Endothelial cell of umbilical vein (primary cell): Measurements from ENCODE around the gene MT1X. TPM values are rescaled to one million over a fixed set of nuclear protein-coding genes. Genes with fewer than 3 reads are reported as not detected.

Source experiments
- BruUV-seq: library from RNA; stranded (reverse); fragments of 400-500 nt; replicated peaks from 2 replicates; lab custom pipeline; 2021; lab: Mats Ljungman, UMichigan
- CTCF ChIA-PET: fragments of 300-600, 350-600 bp; sonication (Branson Sonifier 250); formaldehyde crosslinking; loops from one replicate; lab custom pipeline; 2021; ENCODE audit warnings: antibody characterized with exemption, inconsistent platforms; lab: Charles Lee
- POLR2A ChIA-PET: fragments of 300-600, 350-600 bp; sonication (Branson Sonifier 250); formaldehyde crosslinking; loops from one replicate; lab custom pipeline; 2021; ENCODE audit warnings: antibody characterized with exemption, inconsistent platforms; lab: Charles Lee
- DNase-seq: peaks from one replicate; pipeline ENCODE4 v3.0.0-alpha.2; 2011; ENCODE audit warnings: low read depth, low spot score
- FAIRE-seq: peaks from 2 replicates; lab custom pipeline; 2011; peaks lifted over from hg19 to GRCh38; lab: Jason Lieb, UNC
- H2AFZ ChIP-seq: 2 replicates; pipeline ENCODE4 v1.6.0; 2012; ENCODE audit warnings: low read depth, low read length, control low read depth, inconsistent platforms
- H3K27ac ChIP-seq: 2 replicates; pipeline ENCODE4 v1.5.1; 2011; ENCODE audit warnings: low read depth, mild to moderate bottlenecking, control low read depth, low read length, moderate library complexity; ENCODE audit not compliant: insufficient read depth
- H3K27me3 ChIP-seq, 2 experiments: 2 replicates each; pipeline versions ENCODE4 v1.6.0 to v1.6.1; 2011; ENCODE audit warnings: low read length in 2 of 2, mixed read lengths in 1 of 2; ENCODE audit not compliant: control insufficient read depth in 2 of 2, insufficient read depth in 2 of 2
- H3K36me3 ChIP-seq, 2 experiments: 2 replicates in 1 of 2; 3 replicates in 1 of 2; pipeline ENCODE4 v1.5.1; 2011; ENCODE audit warnings: low read length in 2 of 2, mild to moderate bottlenecking in 1 of 2, moderate library complexity in 1 of 2; ENCODE audit not compliant: control insufficient read depth in 2 of 2, insufficient read depth in 2 of 2; ENCODE audit errors: extremely low read depth in 1 of 2
- H3K4me1 ChIP-seq: 3 replicates; pipeline ENCODE4 v1.5.1; 2011; ENCODE audit warnings: mild to moderate bottlenecking, low read length; ENCODE audit not compliant: control insufficient read depth, insufficient read depth; ENCODE audit errors: extremely low read depth
- H3K4me2 ChIP-seq: 2 replicates; pipeline ENCODE4 v1.6.1; 2011; ENCODE audit warnings: low read length, control low read depth, mixed read lengths; ENCODE audit not compliant: insufficient read depth
- H3K4me3 ChIP-seq, 3 experiments: fragments of 200-600 bp in 1 of 3; sonication (generic), shearing (Covaris generic) in 1 of 3; replicated peaks in 1 of 3; 2 replicates each; pipeline ENCODE4 v1.5.1; 2011 to 2016; ENCODE audit warnings: control low read depth in 3 of 3, low read length in 3 of 3, mild to moderate bottlenecking in 2 of 3, inconsistent platforms in 1 of 3, low read depth in 1 of 3, moderate library complexity in 1 of 3; ENCODE audit not compliant: insufficient read depth in 1 of 3
- H3K79me2 ChIP-seq: 2 replicates; pipeline ENCODE4 v1.6.0; 2012; ENCODE audit warnings: low read length, inconsistent platforms; ENCODE audit not compliant: control insufficient read depth, insufficient read depth
- H3K9ac ChIP-seq: replicated peaks from 2 replicates; pipeline ENCODE3; 2011; ENCODE audit warnings: low read length, control low read depth; ENCODE audit not compliant: insufficient read depth; ENCODE audit errors: extremely low read depth
- H3K9me1 ChIP-seq: replicated peaks from 3 replicates; pipeline ENCODE4 v1.6.0; 2011; ENCODE audit warnings: mild to moderate bottlenecking, low read length; ENCODE audit not compliant: control insufficient read depth, insufficient read depth; ENCODE audit errors: extremely low read depth
- H3K9me3 ChIP-seq: replicated peaks from 2 replicates; pipeline ENCODE4 v1.5.1; 2012; ENCODE audit warnings: low read length, inconsistent platforms; ENCODE audit not compliant: control insufficient read depth, insufficient read depth
- H4K20me1 ChIP-seq: replicated peaks from 2 replicates; pipeline ENCODE3; 2011; ENCODE audit warnings: mild to moderate bottlenecking, low read length; ENCODE audit not compliant: control insufficient read depth, insufficient read depth; ENCODE audit errors: extremely low read depth
- EZH2 ChIP-seq: IDR thresholded peaks from 2 replicates; pipeline ENCODE4 v1.6.1; 2012; ENCODE audit warnings: borderline replicate concordance, low read depth, mild to moderate bottlenecking, moderate library complexity, low read length, inconsistent platforms; ENCODE audit not compliant: severe bottlenecking
- FOS ChIP-seq: IDR thresholded peaks from 2 replicates; pipeline ENCODE4 v1.6.1; 2011; ENCODE audit warnings: mild to moderate bottlenecking, low read length, moderate library complexity, borderline replicate concordance; ENCODE audit not compliant: insufficient read depth
- GATA2 ChIP-seq: IDR thresholded peaks from 2 replicates; pipeline ENCODE4 v1.7.0; 2011; ENCODE audit warnings: low read depth, mild to moderate bottlenecking, moderate library complexity, mixed read lengths, low read length; ENCODE audit not compliant: insufficient read length, insufficient read depth
- JUN ChIP-seq: IDR thresholded peaks from 2 replicates; pipeline ENCODE4 v1.6.1; 2011; ENCODE audit warnings: borderline replicate concordance, low read depth; ENCODE audit not compliant: insufficient read length, insufficient read depth
- dilution Hi-C: fragments of 300-500 bp; cut with MboI; formaldehyde crosslinking; loops from one replicate; pipeline ENCODE4 v1.15.0; 2019; ENCODE audit warnings: low sequenced_read_pairs; ENCODE audit not compliant: extremely low pct_ligation_motif_present
- intact Hi-C: fragments of 100-400 bp; cut with micrococcal nuclease; formaldehyde crosslinking; loops from one replicate; pipeline ENCODE4 v1.10.0; 2022
- polyA plus RNA-seq, 4 experiments: library from polyadenylated mRNA; depleted of rRNA in 3 of 4; stranded (reverse) in 3 of 4; unstranded in 1 of 4; fragments of >200 nt; gene quantifications; 2 replicates each; pipeline versions ENCODE4 v1.2.1 to v1.2.3, GENCODE V29; 2011 to 2012; ENCODE audit warnings: missing spikeins in 1 of 4
- total RNA-seq: library from RNA; stranded (reverse); gene quantifications from 2 replicates; pipeline ENCODE4 v1.2.3, GENCODE V29; 2021
- TF ChIP-seq, protein P1 (sequence below): IDR thresholded peaks from 2 replicates; pipeline ENCODE4 v1.6.1; 2011; ENCODE audit not compliant: insufficient read depth, insufficient read length

MT1X gene
- total and polyA plus RNA-seq, 2 donors (not counting 3 experiments of a cell fraction or from before 2014, with no cell fraction given) = 15.6 to 46.7 TPM

DNA sequence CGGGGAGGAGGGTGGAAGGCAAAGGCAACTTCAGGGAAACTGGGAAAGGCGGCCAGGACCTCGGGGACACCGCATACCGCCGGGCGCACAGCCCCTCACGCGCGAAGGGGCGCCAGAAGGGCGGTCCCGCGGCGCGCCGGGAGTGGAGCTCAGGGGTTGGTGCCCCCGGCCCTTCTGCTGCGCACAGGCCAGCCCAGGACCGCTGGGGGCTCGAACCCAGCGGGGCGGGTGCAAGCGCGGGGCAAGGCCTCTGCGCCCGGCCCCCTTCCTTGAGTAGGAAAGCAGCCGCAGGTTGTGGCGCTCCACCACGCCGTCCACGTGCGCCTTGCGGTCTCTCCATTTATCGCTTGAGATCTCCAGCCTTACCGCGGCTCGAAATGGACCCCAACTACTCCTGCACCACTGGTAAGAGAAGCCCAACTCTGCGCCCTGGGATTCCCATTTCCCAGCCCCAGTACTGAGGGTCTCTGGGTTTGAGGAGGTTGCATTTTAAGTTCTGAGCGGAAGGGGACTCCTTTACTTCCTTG, 46.8 kb upstream of the MT1X start:
- no peaks in the 10 kb centered on the region for H3K79me2 ChIP-seq
- no peaks in the 10 kb centered on the region for H4K20me1 ChIP-seq
- no peak overlapping the region for H3K27ac ChIP-seq
- no peaks in the 10 kb centered on the region for H3K9me1 ChIP-seq
- H2AFZ ChIP-seq = peak overlapping the region; percentile 83
- H3K4me1 ChIP-seq = peaks cover 19% of the 10 kb centered on the region
- no peaks in the 10 kb centered on the region for H3K9me3 ChIP-seq
- CTCF ChIA-PET = interaction anchor here (0.7 kb wide), 1 partner anchor 32 kb away, joined by 3 read pairs; no protein-coding TSS in a partner anchor
- POLR2A ChIA-PET = interaction anchor here (2.1 kb wide), 1 partner anchor 10 kb away, joined by 6 read pairs; the partner anchor contains the start of gene MT1E
- BruUV-seq = no TSS peak
- intact Hi-C loops (loop anchor here (2.0 kb wide), 1 partner anchor 23 kb away; no protein-coding TSS in a partner anchor), dilution Hi-C loops (no loop called here)
- no peak overlapping the region for H3K9ac ChIP-seq
- no peaks in the 10 kb centered on the region for H3K36me3 ChIP-seq
- no peak for TF ChIP-seq GATA2
- TF ChIP-seq, protein P1, sequence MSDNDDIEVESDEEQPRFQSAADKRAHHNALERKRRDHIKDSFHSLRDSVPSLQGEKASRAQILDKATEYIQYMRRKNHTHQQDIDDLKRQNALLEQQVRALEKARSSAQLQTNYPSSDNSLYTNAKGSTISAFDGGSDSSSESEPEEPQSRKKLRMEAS = peak; percentile 11
- TF ChIP-seq EZH2 = peak; percentile 92
- no peak for TF ChIP-seq FOS
- TF ChIP-seq JUN = no peak
- FAIRE-seq (no peak), DNase-seq (no peak)
- H3K4me3 ChIP-seq = peak overlapping the region in 1 of 3 experiments; percentile 21
- peak overlapping the region; percentile 72 for H3K4me2 ChIP-seq
- peaks cover 34 to 39% of the 10 kb centered on the region in 2 experiments for H3K27me3 ChIP-seq
